OCI-M2 (cell line): Measurements from ENCODE around the gene ZMIZ2.
"Not testable (repeated sequence)": the region's sequence is repeated elsewhere in the genome, so short reads cannot be mapped to it uniquely, and the experiment has no call there.

Experiments used
- DNase-seq: peaks from one replicate; lab custom pipeline; 2025; ENCODE audit not compliant: unreplicated experiment; lab: John Stamatoyannopoulos, UW

Gene ZMIZ2

GRCh38 chr7:44748045-44748947, at the start of gene ZMIZ2:
TSS of gene ZMIZ2 (plus strand) at chr7:44748847. CDS start at chr7:44756250, 7,403 bp downstream.
- no peak for DNase-seq

- DNase-seq: not testable (repeated sequence)
Observed at GRCh38 chr7:44699598-44699997, 49.0 kb upstream of the ZMIZ2 start.

GRCh38 chr7:44700322-44700721, 48.3 kb upstream of the ZMIZ2 start:
- DNase-seq: no peak

- not testable (repeated sequence) for DNase-seq
Observed at GRCh38 chr7:44703391-44703790, 45.3 kb upstream of the ZMIZ2 start.

GRCh38 chr7:44703921-44704320, 44.7 kb upstream of the ZMIZ2 start:
- no peak for DNase-seq

GRCh38 chr7:44705434-44705833, 43.2 kb upstream of the ZMIZ2 start:
- DNase-seq: no peak

- no peak for DNase-seq
Observed at GRCh38 chr7:44706788-44707557, 41.7 kb upstream of the ZMIZ2 start.

GRCh38 chr7:44707558-44708230, 41.0 kb upstream of the ZMIZ2 start:
- no peak for DNase-seq

- DNase-seq: no peak
Observed at GRCh38 chr7:44709011-44709915, 39.4 kb upstream of the ZMIZ2 start.

GRCh38 chr7:44709945-44710596, 38.6 kb upstream of the ZMIZ2 start:
- no peak for DNase-seq

GRCh38 chr7:44711528-44711927, 37.1 kb upstream of the ZMIZ2 start:
- no peak for DNase-seq

GRCh38 chr7:44712012-44712411, 36.6 kb upstream of the ZMIZ2 start:
- DNase-seq: no peak

GRCh38 chr7:44713141-44713540, 35.5 kb upstream of the ZMIZ2 start:
- DNase-seq: no peak

GRCh38 chr7:44713680-44714335, 34.8 kb upstream of the ZMIZ2 start:
- no peak for DNase-seq

- DNase-seq: no peak
Observed at GRCh38 chr7:44716205-44716604, 32.4 kb upstream of the ZMIZ2 start.

- DNase-seq: no peak
Observed at GRCh38 chr7:44720301-44720700, 28.3 kb upstream of the ZMIZ2 start.

GRCh38 chr7:44724276-44724675, 24.4 kb upstream of the ZMIZ2 start:
- no peak for DNase-seq

- not testable (repeated sequence) for DNase-seq
Observed at GRCh38 chr7:44726250-44726649, 22.4 kb upstream of the ZMIZ2 start.

- DNase-seq: no peak
Observed at GRCh38 chr7:44727158-44727936, 21.3 kb upstream of the ZMIZ2 start.
